GM12872 (cell line): ENCODE measurements around the gene XPNPEP1.

Experiments
- TF ChIP-seq, protein P1 (sequence below): IDR thresholded peaks from 3 replicates; pipeline ENCODE4 v1.5.1; 2011; ENCODE audit warnings: low read depth, mild to moderate bottlenecking, low read length, moderate library complexity; ENCODE audit not compliant: insufficient read depth

XPNPEP1 gene

DNA sequence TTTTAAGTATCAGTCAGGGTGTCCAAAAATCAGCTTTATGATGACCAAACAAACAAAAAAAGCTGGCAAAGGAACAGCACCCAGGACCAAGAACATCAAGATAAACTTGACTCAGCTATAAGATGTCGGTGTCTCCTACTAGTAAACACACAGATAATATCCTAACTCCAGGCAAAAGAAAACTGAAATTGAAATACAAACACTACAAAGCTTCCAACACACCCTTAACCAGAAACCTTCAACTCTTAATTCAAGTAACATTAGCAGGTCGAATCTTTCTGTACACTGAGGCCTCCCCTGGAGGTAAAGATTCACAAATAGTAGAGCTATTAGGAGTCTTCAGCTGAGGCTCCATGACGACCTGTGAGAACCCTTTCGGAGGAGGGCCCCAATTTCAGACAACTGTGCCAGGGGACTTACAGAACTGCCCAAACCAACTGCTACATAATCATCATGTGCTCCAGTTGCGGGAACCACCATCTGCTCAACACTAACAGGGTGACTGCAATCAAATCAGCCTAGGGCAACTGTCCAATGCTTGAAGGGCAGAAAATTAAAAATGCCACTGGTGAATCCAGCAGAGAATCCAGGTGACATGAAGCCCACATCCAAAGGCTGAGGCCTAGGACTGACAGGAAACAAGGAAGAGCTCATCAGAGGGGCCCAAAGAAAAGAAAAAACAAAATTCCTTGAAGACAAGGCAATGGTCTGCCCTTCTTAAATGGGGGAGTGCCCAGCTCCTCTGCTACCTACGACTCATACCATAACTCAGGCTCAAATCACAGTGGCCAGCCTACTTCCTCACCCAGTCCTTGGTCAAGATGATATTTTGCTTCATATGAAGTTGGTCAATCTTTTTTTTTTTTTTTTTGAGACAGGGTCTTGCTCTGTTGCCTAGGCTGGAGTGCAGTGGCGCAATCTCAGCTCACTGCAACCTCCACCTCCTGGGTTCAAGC lies 20.0 kb downstream of the XPNPEP1 start:
- TF ChIP-seq, protein P1, sequence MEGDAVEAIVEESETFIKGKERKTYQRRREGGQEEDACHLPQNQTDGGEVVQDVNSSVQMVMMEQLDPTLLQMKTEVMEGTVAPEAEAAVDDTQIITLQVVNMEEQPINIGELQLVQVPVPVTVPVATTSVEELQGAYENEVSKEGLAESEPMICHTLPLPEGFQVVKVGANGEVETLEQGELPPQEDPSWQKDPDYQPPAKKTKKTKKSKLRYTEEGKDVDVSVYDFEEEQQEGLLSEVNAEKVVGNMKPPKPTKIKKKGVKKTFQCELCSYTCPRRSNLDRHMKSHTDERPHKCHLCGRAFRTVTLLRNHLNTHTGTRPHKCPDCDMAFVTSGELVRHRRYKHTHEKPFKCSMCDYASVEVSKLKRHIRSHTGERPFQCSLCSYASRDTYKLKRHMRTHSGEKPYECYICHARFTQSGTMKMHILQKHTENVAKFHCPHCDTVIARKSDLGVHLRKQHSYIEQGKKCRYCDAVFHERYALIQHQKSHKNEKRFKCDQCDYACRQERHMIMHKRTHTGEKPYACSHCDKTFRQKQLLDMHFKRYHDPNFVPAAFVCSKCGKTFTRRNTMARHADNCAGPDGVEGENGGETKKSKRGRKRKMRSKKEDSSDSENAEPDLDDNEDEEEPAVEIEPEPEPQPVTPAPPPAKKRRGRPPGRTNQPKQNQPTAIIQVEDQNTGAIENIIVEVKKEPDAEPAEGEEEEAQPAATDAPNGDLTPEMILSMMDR, result no peak

DNA sequence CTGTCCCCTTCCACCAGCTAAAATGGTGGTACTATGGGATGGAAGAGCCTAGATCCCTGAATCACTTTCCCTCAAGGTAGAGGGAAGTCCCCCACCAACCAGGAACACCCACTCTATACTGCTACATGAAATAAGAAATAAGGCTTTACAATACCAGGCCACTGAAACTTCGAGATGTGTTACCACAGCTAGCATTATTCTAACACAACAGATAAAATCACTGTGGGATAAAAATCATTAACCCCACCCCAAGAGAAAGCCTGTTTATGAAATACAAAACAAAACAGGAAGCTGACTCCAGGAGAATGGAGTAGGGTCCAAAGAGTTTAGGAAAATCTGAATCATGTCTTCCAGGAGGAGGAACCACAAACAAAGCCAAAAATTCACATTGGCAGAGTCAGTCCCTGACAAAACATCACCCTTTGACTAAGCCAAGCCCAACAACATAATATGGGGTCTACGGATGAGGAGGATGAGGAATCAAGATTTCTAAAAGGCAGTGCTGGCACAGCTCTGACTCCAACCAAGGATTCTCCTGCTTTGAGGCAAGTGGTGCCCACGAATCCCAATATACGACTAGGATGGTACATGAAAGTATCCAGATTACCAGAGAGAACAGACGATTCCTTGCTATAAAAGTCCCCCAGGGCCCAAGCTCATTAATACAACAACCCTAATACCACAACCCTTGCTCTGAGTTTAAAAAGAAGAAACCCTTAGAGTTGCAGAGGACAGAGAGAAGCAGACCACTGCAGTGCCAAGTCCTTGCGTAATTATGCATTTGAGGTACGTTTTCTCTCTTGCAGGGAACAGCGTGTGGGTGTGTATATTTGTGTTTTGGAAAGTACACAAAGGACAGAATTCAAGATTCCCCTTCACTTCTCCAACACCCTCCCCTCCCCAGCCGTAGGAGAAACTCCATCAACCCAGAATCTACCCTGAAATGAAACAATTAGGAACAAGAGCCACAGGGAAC lies 23.7 kb downstream of the XPNPEP1 start:
- TF ChIP-seq, protein P1, result no peak

DNA sequence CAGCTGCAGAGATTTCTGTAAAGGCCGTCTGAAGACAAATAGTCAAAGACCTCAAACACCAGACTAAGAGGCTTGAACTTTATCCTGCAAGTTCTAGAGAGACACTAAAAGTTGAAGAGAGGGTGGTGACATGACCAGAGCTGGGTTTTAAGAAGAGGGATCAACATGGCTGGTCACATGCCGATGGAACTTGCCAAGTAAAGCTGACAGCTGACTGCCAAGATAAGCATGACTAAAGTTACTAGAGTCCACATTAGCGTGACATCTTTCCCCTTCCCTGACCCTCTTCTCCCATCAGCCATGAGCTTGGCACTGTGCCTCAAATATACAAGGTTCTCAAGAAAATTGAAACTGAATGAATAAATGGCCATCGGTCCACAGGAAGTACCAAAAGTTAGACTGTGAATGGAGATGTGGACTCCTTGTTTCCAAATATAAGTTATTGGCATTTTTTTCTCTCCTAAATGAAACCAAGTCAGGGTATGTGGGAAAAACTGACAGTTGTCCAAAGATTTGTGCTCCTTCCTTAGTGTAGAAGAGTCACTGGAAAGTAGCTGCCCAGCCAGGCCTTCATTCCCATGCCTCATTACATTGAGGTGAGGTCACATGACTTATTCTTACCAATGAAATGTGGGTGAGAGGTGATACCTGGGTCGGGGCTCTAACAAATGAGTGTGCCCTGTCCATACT lies 24.5 kb downstream of the XPNPEP1 start:
- TF ChIP-seq, protein P1, result no peak

DNA sequence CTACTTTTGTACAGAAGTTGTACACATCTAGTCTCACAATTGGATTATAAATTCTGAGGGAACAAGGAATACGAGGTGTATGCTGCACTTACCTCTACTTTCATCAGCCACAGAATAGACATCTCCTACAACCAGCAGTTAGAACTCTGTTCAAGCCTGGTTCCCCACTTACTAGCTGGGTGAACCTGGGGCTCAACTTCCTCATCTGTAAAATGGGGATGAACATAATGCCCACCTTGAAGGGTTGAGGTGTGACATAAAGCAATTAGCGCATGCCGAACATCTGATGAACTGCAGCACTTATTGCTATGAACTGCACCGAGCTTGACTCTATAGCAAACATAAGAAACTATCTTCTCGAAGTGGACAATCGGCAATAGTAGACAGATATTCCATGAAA lies 25.3 kb downstream of the XPNPEP1 start:
- TF ChIP-seq, protein P1, result no peak

DNA sequence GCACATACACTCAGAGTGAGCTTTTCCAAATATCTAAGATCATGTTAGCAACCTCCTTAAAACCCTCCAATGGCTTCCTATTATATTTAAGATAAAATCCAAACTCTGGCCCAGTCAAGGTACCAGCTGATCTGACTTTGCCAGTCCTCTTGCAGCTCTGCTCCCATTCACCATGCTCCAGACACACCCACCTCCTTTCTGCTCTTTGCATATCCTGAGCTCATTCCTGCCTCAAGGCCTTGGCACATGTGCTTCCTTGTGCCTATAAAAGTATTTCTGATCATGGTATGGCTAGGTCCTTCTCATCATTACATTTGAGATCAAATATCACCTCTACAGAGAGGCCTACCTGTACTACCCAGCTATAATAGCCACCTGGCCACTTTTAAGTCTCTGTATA lies 27.5 kb downstream of the XPNPEP1 start:
- TF ChIP-seq, protein P1, result no peak

DNA sequence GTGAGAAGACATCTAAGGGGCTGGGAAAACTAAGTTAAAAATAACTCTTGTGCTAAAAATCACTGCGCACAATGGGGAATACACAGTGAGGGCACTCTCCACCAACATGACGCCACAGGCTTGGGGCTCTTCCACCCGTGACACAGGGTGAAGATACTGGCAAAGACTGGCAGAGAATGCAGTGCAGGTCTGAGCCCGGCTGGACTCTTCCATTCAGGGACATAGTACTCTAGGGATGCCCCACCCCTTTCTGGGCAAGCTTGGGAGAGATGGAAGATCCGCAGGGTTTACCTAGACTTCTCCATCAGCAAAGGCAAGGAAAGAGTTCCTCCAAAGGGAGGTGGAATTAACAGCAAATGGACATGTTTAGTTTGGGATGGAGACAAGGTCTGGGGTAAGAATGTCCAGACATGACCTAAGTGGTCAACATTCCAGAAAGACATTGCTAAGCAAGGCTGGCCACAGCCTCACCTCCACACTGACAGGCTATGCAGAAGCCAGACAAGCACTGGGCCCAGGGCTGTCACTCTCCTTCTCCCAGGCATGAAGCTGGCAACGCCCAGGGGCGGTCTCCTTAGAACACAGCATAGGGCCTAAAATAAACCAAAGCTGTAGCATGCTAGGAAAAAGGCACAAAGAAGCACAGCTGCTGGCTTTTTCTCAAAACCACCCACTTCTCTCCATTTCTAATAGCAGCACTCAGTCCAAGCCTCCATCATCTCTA lies 28.1 kb downstream of the XPNPEP1 start:
- TF ChIP-seq, protein P1, result no peak
